KOPT-K1 (cell line): Measurements from ENCODE around the gene RERE.
"Not testable (repeated sequence)": the region's sequence is repeated elsewhere in the genome, so short reads cannot be mapped to it uniquely, and the experiment has no call there.

Experiments used
- H3K27ac ChIP-seq: fragments of 200-600 bp; sonication (generic); 2 replicates; pipeline ENCODE4 v1.5.1; 2016; ENCODE audit warnings: antibody characterized with exemption, mild to moderate bottlenecking, low read depth, low read length; ENCODE audit not compliant: poor library complexity, severe bottlenecking
- H3K36me3 ChIP-seq: fragments of 200-600 bp; sonication (generic); 2 replicates; pipeline ENCODE4 v1.5.1; 2017; ENCODE audit warnings: antibody characterized with exemption, mild to moderate bottlenecking, low read length, moderate library complexity; ENCODE audit not compliant: insufficient read depth
- H3K9me3 ChIP-seq: fragments of 200-600 bp; sonication (generic); 2 replicates; pipeline ENCODE4 v1.5.1; 2017; ENCODE audit warnings: antibody characterized with exemption, low read length, mild to moderate bottlenecking; ENCODE audit not compliant: insufficient read depth, poor library complexity, severe bottlenecking

Gene RERE

DNA sequence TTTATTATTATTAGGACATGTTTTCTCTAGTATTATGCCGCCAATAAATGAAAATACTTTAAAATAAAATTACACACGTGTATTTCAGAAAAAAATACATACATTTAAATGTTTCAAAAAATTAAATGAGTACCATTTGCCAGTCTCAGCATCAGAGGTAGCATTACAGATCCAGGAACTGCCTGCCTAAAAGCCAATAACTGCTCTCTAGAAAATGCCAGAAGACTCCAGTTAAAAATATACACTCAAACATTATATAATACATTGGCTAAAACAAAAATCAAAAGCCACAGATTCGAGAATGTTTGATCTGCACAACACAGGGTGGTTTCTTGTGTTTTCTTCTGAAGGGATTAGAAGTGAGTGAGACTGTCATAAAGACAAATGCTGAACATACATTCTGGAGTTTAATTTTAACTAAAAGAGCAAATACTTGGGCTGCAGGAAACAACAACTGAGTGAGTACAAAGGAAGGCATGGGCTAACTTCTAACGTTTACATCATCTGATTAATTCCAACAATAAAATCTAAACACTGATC lies 105.5 kb downstream of the RERE start:
- H3K9me3 ChIP-seq: no peaks in the 10 kb centered on the region
- H3K36me3 ChIP-seq: no peaks in the 10 kb centered on the region
- H3K27ac ChIP-seq: no peak overlapping the region

DNA sequence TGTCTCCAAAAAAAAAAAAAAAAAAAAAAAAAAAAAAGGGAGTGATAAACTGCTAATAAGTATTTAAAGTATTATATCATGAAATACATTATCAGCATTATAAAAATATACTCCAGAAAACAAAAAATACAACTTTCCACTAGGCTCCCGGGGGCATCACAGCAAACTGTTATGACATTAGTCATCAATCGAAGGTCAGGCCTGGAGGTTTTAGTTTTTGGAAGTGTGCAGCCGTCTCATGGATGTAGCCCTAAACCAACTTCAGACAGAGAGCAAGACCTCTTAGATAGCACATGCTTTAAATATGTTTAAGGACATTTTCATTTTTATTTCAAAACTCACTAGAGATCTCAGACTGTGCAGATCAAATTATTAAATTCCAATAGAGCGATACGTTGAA lies 106.3 kb downstream of the RERE start:
- Histone ChIP-seq H3K36me3 (no peaks in the 10 kb centered on the region), H3K9me3 (no peaks in the 10 kb centered on the region), H3K27ac (no peak overlapping the region)

DNA sequence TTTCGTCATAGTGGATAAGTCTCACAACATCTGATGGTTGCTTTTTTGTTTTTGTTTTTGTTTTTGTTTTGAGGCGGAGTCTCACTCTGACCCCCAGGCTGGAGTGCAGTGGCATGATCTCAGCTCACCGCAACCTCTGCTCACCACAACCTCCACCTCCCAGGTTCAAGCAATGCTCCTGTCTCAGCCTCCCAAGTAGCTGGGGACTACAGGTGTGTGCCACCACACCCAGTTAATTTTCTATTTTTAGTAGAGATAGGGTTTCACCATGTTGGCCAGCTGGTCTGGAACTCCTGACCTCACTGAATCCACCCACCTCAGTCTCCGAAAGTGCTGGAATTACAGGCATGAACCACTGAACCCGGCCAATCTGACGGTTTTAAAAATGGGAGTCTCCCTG lies 109.2 kb downstream of the RERE start:
- Histone ChIP-seq H3K27ac (no peak overlapping the region), H3K36me3 (no peaks in the 10 kb centered on the region), H3K9me3 (no peaks in the 10 kb centered on the region)

DNA sequence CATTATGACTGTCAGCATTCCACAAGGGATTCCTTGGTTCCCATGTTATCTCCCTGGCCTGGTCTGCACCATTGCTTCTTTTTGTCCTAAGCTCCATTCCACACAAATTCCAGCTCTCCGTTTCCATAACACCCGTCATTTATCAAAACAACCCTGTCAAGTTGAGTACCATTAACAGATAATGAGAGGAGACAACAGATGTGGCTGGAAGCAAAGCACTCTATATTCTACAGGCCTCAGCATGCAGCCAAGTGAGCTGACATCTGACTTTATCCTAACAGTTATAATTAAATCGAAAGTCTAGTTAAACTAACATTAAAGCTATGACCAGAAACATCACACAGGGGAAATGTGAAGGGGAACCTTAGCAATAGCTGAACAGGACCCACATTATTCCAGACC lies 110.4 kb downstream of the RERE start:
- Histone ChIP-seq H3K9me3 (no peaks in the 10 kb centered on the region), H3K36me3 (no peaks in the 10 kb centered on the region), H3K27ac (no peak overlapping the region)

DNA sequence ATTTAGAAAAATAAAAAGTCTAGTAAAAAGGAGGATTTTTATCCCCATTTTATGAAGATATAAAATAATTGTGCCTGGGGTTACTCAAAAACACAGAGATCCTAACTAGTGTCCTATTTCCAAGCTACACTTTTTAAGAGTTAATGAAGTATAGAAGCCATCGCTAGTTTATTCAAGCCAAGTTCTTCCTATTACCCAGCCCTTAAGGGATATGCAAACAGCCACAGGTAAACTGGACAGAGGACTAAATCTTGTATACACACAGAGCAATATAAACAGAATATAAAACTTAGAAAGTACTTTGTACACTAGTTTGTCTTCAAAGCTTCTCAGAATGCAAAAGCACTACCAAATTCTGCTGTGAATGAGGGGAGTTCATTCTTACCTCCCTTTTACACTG lies 111.1 kb downstream of the RERE start:
- Histone ChIP-seq H3K27ac (no peak overlapping the region), H3K9me3 (no peaks in the 10 kb centered on the region)

DNA sequence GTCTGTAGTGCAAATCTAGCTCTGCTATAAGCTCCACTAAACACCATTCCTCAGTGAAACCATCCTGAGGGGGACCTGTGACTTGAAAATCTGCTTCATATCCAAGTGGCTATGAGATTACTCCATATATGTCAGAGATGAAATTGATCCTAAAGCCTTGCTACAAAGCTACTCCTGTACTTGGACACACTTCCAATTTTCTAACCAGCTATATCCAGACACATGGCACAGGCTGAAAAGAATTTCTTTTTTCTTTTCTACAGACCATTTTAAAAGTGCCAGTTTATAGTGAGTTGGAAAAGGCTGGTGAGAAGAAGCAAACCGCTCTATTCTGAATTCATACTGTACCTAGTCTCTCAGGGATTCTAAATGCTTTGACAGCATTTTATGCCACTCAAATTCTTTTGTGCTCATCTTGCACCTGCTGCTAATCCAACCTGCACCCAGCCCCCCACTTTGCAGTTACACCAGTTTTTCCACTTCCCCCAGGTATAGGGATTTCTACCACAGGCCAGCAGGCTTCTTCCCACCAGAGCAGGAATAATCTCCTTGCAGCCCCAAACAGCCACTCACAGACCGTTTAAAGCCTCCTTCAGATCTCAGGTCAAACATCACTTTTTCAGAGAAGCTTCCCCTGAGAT lies 112.5 kb downstream of the RERE start:
- Histone ChIP-seq H3K27ac (no peak overlapping the region), H3K36me3 (no peaks in the 10 kb centered on the region), H3K9me3 (no peaks in the 10 kb centered on the region)

More for the DNA sequence above, 111.1 kb downstream of the RERE start:
- no peaks in the 10 kb centered on the region for H3K36me3 ChIP-seq

DNA sequence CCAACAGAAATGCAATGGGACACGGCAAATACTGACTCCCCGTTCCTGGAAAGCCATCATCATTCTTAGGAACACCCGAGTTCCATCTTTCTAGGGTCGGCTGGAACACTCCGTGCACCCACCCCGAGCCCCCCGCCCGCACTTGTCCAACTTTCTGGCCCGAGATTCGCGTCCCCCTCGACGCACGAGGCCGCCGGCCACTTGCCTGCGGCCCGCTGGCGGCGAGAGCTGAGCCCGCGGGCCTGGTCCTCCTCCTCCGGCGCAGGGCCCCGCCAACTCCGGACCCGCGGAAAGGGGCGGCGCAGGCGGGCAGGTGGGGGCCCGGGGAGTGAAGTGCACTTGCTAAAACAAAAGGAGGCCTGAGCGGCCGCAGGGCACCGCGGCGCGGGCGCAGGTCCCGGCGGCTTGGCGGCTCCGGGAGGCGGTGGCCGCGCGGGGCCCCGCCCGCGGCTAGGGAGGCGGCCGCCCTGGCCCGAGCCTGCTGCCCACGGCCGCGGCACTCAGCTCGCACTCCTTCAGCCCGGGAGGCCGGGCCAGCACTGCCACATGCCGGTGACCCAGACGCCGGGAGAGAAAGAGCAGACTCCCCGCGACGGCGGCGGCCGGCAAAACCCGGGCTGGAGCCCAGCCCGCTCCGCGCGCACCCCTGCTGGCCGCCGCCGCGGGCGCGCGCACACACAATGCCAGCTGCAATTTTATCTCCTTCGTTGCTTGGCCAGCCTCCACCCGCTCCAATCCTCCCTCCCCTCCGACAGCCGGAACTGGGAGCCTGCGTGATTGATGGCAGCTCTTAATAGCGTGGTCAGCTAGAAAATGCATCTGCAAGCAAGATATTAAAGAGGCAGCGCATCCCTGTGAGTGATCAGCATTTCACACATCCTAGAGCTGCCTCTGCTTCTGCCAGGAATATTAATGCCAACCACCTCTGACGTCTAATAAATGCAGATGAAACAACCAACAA lies 114.3 kb downstream of the RERE start:
- Histone ChIP-seq H3K9me3 (no peaks in the 10 kb centered on the region), H3K27ac (no peak overlapping the region), H3K36me3 (no peaks in the 10 kb centered on the region)

DNA sequence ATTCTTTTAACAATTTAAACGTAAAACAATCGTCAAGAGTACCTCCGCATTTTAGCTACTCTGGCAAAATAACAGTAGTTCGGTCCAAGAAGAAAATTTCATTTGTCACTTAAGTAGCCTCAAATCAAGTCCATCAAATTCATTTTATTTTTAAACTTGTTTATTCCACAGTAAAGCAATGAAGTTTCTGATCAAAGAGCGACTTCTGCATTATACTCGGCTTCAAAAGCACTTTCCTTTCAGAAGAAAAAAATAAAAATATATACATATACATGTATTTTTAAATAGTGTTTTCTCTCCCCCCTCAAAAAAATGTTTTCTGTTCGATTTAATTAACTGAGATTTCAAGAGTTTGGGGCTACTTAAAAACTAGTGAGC lies 115.0 kb downstream of the RERE start:
- H3K36me3 ChIP-seq: no peaks in the 10 kb centered on the region
- H3K27ac ChIP-seq: no peak overlapping the region
- H3K9me3 ChIP-seq: no peaks in the 10 kb centered on the region

DNA sequence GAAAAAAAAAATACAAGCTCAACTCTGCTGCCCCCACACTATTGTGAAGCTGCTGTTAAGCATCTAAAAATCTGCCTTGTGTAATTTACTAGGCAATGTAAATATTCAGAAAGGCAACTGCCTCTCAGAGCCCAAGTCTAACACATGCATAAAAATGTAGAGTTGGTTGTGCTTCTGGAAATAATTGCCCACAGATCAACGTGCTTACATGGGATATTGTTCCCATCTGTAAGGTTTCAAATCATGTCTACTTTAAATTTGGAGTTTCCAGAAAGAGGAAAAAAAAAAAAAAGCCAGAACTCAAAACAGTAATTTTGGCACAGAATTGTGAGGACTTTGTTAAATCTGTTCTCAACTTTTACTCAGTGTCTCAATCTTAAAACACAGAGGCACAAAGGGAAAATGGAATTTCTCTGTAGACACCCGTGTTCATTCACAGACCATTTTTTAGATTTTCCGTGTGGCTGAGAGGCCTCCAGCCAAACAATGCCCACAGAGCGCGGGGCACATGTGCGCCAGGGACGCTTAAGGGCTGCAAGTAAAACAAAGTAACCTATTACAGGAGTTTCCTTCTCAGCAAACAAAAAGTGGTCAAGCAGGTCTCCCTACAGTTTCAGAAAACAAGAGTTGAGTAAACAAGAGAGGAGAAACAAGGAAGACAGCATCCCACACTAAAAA lies 115.5 kb downstream of the RERE start:
- no peaks in the 10 kb centered on the region for H3K36me3 ChIP-seq
- H3K9me3 ChIP-seq: no peaks in the 10 kb centered on the region
- no peak overlapping the region for H3K27ac ChIP-seq

DNA sequence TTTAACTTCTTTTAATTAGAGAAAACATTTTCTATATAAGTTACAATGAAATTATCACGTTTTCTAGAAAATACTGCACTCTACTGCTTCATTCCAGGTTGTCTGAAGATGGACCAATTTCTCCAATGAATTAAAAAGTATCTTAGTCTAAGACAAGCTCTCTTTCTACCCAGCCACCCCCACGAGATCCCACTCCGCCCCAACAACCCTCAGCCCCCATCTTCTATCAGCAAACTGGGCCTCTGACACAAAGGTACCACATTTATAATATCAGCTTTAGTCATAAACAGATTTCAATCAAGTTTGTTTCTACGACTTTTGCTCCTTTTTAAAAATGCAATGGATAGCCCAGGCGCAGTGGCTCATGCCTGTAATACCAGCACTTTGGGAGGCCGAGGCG lies 117.8 kb downstream of the RERE start:
- H3K27ac ChIP-seq: no peak overlapping the region
- H3K36me3 ChIP-seq: no peaks in the 10 kb centered on the region
- H3K9me3 ChIP-seq: no peaks in the 10 kb centered on the region

DNA sequence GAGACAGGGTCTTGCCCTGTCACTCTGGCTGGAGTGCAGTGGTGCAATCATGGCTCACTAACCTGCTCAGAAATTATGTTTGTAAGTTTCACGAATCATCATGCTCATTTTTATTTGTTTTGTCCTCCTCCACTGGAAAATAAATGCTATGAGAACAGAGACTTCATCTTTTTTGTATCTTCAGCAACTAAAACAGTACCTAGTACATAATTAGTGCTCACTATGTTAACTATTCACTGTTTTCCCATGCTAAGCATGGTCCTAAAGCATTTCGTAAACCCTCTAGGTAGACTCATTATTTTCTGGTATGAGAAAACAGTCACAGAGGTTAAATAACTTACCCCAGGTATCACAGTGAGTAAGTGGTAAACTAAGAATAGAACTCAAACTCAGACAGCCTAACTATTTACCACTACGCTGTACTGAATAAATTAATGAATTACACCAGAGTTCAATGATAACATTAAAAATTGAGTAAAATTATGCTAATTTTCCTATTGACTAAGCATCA lies 118.4 kb downstream of the RERE start:
- Histone ChIP-seq H3K27ac (no peak overlapping the region), H3K36me3 (no peaks in the 10 kb centered on the region), H3K9me3 (no peaks in the 10 kb centered on the region)

DNA sequence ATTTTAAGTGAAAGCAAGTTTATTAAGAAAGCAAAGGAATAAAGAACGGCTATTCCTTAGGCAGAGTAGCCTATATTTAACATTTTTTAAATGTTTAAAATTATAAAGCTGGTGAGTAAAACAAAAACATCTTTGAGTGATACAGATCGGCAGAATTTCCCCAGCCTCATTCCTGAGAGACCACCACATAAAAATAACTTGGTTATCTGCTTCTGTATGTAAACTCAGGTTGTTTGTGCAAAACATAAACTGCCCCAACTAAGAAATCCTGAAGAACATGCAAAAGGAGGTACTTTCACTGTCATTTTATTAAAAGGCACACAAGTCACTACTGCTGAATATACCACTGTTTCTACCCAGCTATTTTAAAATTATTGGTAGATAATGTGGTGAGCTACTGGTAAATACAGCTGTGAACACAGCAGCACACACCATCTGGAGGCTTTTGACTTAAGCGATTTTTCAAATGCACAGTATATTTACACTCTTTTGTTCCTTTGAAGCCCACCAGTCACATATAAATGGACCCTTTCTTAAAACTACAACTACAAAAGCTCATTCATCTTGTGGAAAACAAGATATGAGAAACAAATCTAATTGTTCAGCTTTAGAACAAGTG lies 119.3 kb downstream of the RERE start:
- Histone ChIP-seq H3K9me3 (no peaks in the 10 kb centered on the region), H3K36me3 (no peaks in the 10 kb centered on the region), H3K27ac (no peak overlapping the region)

DNA sequence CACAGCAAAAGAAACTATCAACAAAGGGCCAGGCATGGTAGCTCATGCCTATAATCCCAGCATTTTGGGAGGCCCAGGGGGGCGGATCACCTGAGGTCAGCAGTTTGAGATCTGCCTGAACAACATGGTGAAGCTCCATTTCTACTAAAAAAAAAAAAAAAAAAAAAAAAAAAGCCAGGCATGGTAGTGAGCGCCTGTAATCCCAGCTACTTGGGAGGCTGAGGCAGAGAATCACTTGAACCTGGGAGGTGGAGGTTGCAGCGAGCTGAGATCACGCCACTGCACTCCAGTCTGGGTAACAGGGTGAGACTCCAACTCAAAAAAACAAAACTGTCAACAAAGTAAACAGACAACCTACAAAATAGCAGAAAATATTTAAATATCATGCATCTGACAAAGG lies 122.0 kb downstream of the RERE start:
- H3K27ac ChIP-seq, H3K36me3 ChIP-seq, H3K9me3 ChIP-seq: not testable (repeated sequence)

DNA sequence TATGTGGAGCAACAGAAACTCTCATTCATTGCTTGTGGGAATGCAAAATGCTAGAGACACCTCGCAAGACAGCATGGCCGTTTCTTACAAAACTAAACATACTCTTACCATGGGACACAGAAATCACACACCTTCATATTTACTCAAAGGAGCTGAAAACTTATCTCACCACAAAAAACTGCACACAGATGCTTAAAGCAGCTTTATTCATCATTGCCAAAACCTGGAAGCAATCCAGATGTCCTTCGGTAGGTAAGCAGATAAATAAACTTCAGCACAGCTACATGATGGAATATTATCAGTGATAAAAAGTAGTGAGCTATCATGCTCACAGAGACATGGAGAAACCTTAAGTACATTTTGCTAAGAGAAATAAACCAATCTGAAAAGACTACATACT lies 124.3 kb downstream of the RERE start:
- Histone ChIP-seq H3K27ac (no peak overlapping the region), H3K36me3 (no peaks in the 10 kb centered on the region), H3K9me3 (no peaks in the 10 kb centered on the region)

DNA sequence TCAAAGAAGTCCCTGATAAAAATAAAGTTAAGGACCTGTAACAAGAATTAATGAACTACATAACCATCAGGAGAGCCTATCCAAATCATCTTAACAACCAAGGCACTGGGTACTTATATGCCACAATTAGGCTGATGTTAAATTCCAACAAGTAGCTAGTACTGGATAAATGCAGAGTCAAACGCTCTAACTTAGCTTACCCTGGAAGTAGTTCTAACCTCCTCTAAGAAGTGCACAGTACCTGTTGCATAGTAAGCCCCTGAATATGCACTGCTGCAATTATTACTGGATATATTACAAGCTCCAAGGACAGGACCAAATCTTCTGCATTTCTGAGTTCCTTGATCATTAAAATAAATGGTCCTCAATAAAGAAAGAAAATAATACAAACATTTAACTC lies 125.8 kb downstream of the RERE start:
- Histone ChIP-seq H3K9me3 (no peaks in the 10 kb centered on the region), H3K36me3 (no peaks in the 10 kb centered on the region), H3K27ac (no peak overlapping the region)
